Ectodermal cell (in vitro differentiated cells): ENCODE measurements around the gene RAB1B.

Experiments used
- H3K27ac ChIP-seq: 2 replicates; pipeline ENCODE4 v1.7.0; 2013; ENCODE audit warnings: mild to moderate bottlenecking, low read depth, low read length; ENCODE audit not compliant: insufficient read depth, poor library complexity, severe bottlenecking
- H3K27me3 ChIP-seq: 2 replicates; pipeline ENCODE4 v1.7.0; 2013; ENCODE audit warnings: mild to moderate bottlenecking, low read length; ENCODE audit not compliant: insufficient read depth, control insufficient read depth, poor library complexity, severe bottlenecking
- H3K36me3 ChIP-seq: one replicate; pipeline ENCODE4 v1.7.0; 2013; ENCODE audit warnings: low read length; ENCODE audit not compliant: control insufficient read depth, insufficient read depth
- H3K4me1 ChIP-seq: one replicate; pipeline ENCODE4 v1.7.0; 2013; ENCODE audit warnings: low read length; ENCODE audit not compliant: control insufficient read depth, insufficient read depth
- H3K4me3 ChIP-seq: 2 replicates; pipeline ENCODE4 v1.7.0; 2013; ENCODE audit warnings: low read depth, low read length, control low read depth; ENCODE audit not compliant: insufficient read depth
- H3K9me3 ChIP-seq: 2 replicates; pipeline ENCODE4 v1.7.0; 2013; ENCODE audit warnings: mild to moderate bottlenecking, low read length, moderate library complexity; ENCODE audit not compliant: control insufficient read depth
- WGBS, 2 experiments: methylation state at CpG; one replicate each; pipeline ENCODE4 v1.1.7; 2013; ENCODE audit warnings: missing lambda C conversion rate in 2 of 2; 5-methylcytosine and 5-hydroxymethylcytosine counted together

RAB1B gene

DNA sequence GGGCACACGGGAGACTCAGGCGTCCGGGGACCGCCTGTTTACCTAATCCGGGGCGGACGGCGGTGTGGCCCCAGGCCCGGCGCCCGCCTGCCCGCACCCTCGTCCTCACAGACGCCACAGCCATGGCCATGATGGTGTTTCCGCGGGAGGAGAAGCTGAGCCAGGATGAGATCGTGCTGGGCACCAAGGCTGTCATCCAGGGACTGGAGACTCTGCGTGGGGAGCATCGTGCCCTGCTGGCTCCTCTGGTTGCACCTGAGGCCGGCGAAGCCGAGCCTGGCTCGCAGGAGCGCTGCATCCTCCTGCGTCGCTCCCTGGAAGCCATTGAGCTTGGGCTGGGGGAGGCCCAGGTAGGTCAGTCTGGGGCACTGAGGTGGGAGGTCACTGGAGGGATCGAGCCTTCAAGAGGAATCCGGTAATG, 10.0 kb upstream of the RAB1B start:
- 9 to 10% methylated on average over 28 of the region's 28 CpGs for WGBS, 2 experiments
- H3K27me3 ChIP-seq = no peaks in the 10 kb centered on the region
- no peak overlapping the region for H3K27ac ChIP-seq

DNA sequence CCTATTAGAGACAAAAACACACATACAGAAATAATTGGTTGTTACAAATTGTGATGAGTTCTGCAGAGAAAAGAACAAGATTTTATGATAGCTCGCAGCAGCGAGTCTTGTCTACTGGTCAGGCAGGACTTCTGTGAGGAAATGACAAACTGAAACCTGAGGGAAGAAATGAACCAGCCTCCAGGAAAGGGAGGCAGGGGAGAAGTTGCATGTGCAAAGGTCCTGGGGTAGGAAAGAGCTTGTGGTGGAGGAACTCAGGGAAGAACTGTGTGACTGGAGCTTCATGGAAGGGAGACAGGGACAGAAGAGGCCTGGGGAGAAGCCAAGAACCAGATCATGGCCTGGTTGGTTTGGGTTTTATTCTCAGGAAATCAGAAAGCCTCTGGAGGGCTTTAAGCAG, 9.2 kb upstream of the RAB1B start:
- WGBS, 2 experiments = 97 to 99% methylated on average over 2 of the region's 2 CpGs
- no peak overlapping the region for H3K4me3 ChIP-seq
- H3K27me3 ChIP-seq = no peaks in the 10 kb centered on the region
- H3K36me3 ChIP-seq = peaks cover 24% of the 10 kb centered on the region
- no peaks in the 10 kb centered on the region for H3K4me1 ChIP-seq
- H3K9me3 ChIP-seq = no peaks in the 10 kb centered on the region
- H3K27ac ChIP-seq = no peak overlapping the region

More for the DNA sequence above, 10.0 kb upstream of the RAB1B start:
- peak overlapping the region; percentile 90 for H3K4me3 ChIP-seq
- peaks cover 17% of the 10 kb centered on the region for H3K36me3 ChIP-seq
- H3K9me3 ChIP-seq = no peaks in the 10 kb centered on the region
- no peaks in the 10 kb centered on the region for H3K4me1 ChIP-seq

DNA sequence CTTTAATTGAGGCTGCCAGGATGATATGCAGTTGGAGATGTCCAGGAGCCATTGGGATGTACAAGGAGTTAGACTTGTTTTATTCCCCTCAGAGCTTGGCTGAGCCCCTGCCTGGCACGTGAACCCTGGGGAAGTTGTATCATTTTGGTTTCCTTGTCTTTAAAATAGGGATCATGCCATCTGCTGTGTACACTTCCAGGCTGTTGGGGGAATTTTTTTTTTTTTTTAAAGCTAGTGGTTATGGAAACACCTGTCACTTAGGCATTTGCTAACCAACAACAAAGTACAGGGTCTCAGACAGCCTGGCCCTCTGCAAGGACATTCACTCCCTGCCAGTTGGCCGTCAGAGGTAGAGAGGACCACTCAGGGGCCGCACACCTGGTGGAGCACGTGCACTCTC, 8.5 kb upstream of the RAB1B start:
- 94 to 96% methylated on average over 4 of the region's 4 CpGs for WGBS, 2 experiments
- no peak overlapping the region for H3K27ac ChIP-seq
- no peaks in the 10 kb centered on the region for H3K4me1 ChIP-seq
- no peaks in the 10 kb centered on the region for H3K27me3 ChIP-seq
- peaks cover 31% of the 10 kb centered on the region for H3K36me3 ChIP-seq
- H3K4me3 ChIP-seq = no peak overlapping the region
- H3K9me3 ChIP-seq = no peaks in the 10 kb centered on the region

DNA sequence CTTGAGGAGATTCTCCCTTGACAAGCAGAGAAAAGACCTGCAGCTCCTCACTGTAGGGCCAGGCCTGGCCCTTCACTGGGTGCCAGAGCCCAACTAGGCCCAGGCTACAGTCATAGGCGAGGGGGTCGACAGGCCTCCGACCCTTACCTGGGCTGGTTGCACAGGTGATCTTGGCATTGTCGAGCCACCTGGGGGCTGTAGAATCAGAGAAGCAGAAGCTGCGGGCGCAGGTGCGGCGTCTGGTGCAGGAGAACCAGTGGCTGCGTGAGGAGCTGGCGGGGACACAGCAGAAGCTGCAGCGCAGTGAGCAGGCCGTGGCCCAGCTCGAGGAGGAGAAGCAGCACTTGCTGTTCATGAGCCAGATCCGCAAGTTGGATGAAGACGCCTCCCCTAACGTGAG, 6.9 kb upstream of the RAB1B start:
- no peak overlapping the region for H3K4me3 ChIP-seq
- no peaks in the 10 kb centered on the region for H3K9me3 ChIP-seq
- H3K4me1 ChIP-seq = no peaks in the 10 kb centered on the region
- peaks cover 31% of the 10 kb centered on the region for H3K36me3 ChIP-seq
- 95 to 96% methylated on average over 16 of the region's 16 CpGs for WGBS, 2 experiments
- no peaks in the 10 kb centered on the region for H3K27me3 ChIP-seq
- no peak overlapping the region for H3K27ac ChIP-seq

DNA sequence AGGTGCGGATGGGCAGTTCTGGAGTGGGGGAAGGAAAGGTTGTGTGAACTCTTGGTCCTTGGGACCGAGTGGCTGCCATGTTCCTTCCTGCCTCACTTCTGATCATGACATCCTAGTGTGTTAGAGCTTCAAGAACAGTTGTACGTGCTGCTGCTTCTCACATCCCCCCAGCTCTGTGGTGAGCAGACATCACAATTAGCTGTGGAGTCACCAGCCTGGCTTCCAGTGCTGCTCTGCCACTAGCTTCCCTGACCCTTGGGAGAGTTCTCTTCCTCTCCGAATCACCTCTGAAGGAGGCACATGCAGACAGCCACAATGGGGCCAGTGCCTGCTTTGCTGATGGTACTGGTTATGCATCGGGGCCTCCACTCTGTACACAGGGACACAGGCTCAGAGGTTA, 6.2 kb upstream of the RAB1B start:
- Histone ChIP-seq H3K4me3 (no peak overlapping the region), H3K27me3 (no peaks in the 10 kb centered on the region), H3K27ac (no peak overlapping the region), H3K9me3 (no peaks in the 10 kb centered on the region), H3K36me3 (peaks cover 31% of the 10 kb centered on the region), H3K4me1 (no peaks in the 10 kb centered on the region)
- WGBS, 2 experiments = 95% methylated on average over 5 of the region's 5 CpGs

DNA sequence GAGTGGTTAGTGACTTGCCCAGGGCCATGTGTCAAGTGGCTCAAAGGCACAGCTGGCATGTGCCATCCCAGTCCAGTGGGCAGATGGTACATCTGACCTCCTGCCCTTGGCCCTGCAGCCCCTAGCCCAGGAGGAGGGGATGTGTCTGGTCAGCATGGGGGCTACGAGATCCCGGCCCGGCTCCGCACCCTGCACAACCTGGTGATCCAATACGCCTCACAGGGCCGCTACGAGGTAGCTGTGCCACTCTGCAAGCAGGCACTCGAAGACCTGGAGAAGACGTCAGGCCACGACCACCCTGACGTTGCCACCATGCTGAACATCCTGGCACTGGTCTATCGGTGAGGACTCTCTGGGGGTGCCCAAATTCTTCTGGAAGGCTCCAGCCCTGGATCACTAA, 5.7 kb upstream of the RAB1B start:
- no peak overlapping the region for H3K27ac ChIP-seq
- H3K36me3 ChIP-seq = peaks cover 31% of the 10 kb centered on the region
- 95 to 97% methylated on average over 12 of the region's 12 CpGs for WGBS, 2 experiments
- no peak overlapping the region for H3K4me3 ChIP-seq
- no peaks in the 10 kb centered on the region for H3K27me3 ChIP-seq
- no peaks in the 10 kb centered on the region for H3K4me1 ChIP-seq
- no peaks in the 10 kb centered on the region for H3K9me3 ChIP-seq

DNA sequence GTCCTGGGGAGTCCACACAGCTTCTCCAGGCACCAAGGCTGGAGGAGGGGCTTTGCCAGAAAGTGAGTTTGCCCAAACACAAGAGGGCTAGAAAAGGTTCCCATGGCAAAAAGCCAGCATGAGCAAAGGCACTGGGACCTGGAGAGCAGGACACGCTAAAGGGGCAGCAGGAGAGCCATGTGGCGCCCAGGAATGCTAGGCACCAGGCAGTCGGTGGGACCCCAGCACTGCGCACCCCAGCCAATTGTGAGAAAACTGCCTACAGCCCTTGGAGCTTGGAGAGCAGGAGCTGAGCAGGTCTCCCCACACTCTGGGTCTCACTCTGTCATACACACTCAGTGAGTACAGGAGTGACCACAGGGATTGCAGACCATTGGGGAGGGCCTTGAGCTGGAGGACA, 5.2 kb upstream of the RAB1B start:
- H3K4me1 ChIP-seq = no peaks in the 10 kb centered on the region
- H3K27me3 ChIP-seq = no peaks in the 10 kb centered on the region
- no peak overlapping the region for H3K4me3 ChIP-seq
- no peaks in the 10 kb centered on the region for H3K9me3 ChIP-seq
- 97 to 98% methylated on average over 4 of the region's 4 CpGs for WGBS, 2 experiments
- no peak overlapping the region for H3K27ac ChIP-seq
- peaks cover 31% of the 10 kb centered on the region for H3K36me3 ChIP-seq

DNA sequence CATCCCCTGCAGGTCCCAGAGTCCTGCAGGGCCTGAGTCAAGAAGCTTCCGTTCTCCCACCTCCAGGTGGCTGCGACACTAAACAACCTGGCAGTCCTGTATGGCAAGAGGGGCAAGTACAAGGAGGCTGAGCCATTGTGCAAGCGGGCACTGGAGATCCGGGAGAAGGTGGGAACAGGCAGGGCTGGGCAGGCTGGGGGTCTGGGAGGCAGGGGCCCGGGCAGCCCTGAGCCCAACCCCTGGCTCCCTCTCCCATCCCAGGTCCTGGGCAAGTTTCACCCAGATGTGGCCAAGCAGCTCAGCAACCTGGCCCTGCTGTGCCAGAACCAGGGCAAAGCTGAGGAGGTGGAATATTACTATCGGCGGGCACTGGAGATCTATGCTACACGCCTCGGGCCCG, 4.7 kb upstream of the RAB1B start:
- H3K27me3 ChIP-seq = no peaks in the 10 kb centered on the region
- H3K9me3 ChIP-seq = no peaks in the 10 kb centered on the region
- no peak overlapping the region for H3K4me3 ChIP-seq
- H3K27ac ChIP-seq = no peak overlapping the region
- H3K4me1 ChIP-seq = no peaks in the 10 kb centered on the region
- H3K36me3 ChIP-seq = peaks cover 31% of the 10 kb centered on the region
- WGBS, 2 experiments = 95 to 98% methylated on average over 10 of the region's 10 CpGs

DNA sequence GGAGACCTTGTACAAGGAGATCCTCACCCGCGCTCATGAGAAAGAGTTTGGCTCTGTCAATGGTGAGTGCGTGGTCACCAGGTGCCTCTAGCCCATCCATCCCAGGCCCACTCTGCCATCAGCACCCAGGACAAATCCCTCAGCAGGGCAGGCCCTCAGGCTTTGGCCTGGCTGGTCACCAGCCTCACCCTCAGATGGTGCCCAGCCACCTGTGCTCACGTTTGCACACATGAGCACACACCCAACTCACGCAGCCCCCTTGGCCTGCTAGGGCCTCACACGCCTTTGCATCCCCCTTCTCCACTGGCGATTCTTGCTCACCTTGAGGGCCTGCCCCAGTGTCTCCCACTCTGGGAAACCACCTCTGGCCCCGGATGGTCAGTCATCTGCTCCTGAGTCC, 4.1 kb upstream of the RAB1B start:
- no peaks in the 10 kb centered on the region for H3K27me3 ChIP-seq
- WGBS, 2 experiments = 92 to 93% methylated on average over 8 of the region's 8 CpGs
- H3K36me3 ChIP-seq = peaks cover 31% of the 10 kb centered on the region

DNA sequence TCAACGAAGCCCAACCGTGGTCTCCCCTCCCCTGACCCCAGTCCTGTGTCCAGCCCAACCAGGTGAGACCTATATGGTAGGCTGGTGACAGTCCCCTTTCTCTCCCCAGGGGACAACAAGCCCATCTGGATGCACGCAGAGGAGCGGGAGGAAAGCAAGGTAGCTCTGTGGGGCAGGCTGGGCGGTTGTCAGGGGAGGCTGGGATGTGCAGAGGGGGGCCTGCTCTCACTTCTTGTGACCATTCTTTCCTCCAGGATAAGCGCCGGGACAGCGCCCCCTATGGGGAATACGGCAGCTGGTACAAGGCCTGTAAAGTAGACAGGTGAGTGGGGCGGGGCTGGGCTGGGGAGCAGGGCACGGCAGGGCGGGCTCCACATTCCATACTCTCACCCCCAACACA, 3.5 kb upstream of the RAB1B start:
- H3K36me3 ChIP-seq = peaks cover 31% of the 10 kb centered on the region
- H3K4me3 ChIP-seq = no peak overlapping the region
- no peak overlapping the region for H3K27ac ChIP-seq
- 78 to 81% methylated on average over 12 of the region's 12 CpGs for WGBS, 2 experiments
- H3K9me3 ChIP-seq = no peaks in the 10 kb centered on the region
- H3K27me3 ChIP-seq = no peaks in the 10 kb centered on the region
- no peaks in the 10 kb centered on the region for H3K4me1 ChIP-seq

More for the DNA sequence above, 4.1 kb upstream of the RAB1B start:
- no peaks in the 10 kb centered on the region for H3K4me1 ChIP-seq
- no peaks in the 10 kb centered on the region for H3K9me3 ChIP-seq
- no peak overlapping the region for H3K4me3 ChIP-seq
- H3K27ac ChIP-seq = no peak overlapping the region
